Peyer's patch (tissue), 4 donors: Measurements from ENCODE around the gene PHKA1.

Source experiments
- CTCF ChIP-seq, 6 experiments: fragments of 450-650 bp in 4 of 6; fragments of 200-600 bp in 2 of 6; sonication (generic) in 1 of 6; IDR thresholded peaks; one replicate each; pipeline ENCODE4 v1.5.1; 2017 to 2019; ENCODE audit warnings: antibody characterized with exemption in 6 of 6, mild to moderate bottlenecking in 3 of 6, moderate library complexity in 1 of 6
- POLR2A ChIP-seq, 2 donors: fragments of 450-650 bp; IDR thresholded peaks; one replicate each; pipeline ENCODE4 v1.5.1; 2017; ENCODE audit warnings: antibody characterized with exemption in 2 of 2, mild to moderate bottlenecking in 2 of 2, moderate library complexity in 2 of 2

GRCh38 chrX:72687396-72687795 is 26.7 kb downstream of the PHKA1 start:
- no peak for TF ChIP-seq POLR2A (IDR thresholded peaks at IDR 0.05)
- TF ChIP-seq CTCF (IDR thresholded peaks at IDR 0.05), result no peak
